ENCODE measurements around the gene SYT8. TPM values are rescaled to one million over a fixed set of nuclear protein-coding genes. Genes with fewer than 3 reads are reported as not detected.

Gene SYT8
- total RNA-seq, 2 experiments from 2014 or later = not detected

- no peak overlapping the region for H3K4me3 Mint-ChIP-seq
- intact Hi-C loops (cut with DNase I, micrococcal nuclease) = no loop called here
- H3K27ac ChIP-seq (ENCODE audit: low read depth in 1 of 2, low read length in 2 of 2) = no peak overlapping the region
- H3K4me1 ChIP-seq (ENCODE audit: insufficient read depth, low read length) = peaks cover 79% of the 10 kb centered on the region
- H3K9me3 ChIP-seq (ENCODE audit: control insufficient read depth in 1 of 2, insufficient read depth in 1 of 2, low read length in 2 of 2) = no peaks in the 10 kb centered on the region
- peaks cover 24% of the 10 kb centered on the region for H3K4me1 Mint-ChIP-seq (ENCODE audit: low read depth)
- peaks cover 6% of the 10 kb centered on the region for H3K36me3 Mint-ChIP-seq (ENCODE audit: low read depth)
- CTCF ChIA-PET = no interaction called here
- ATAC-seq (ENCODE audit: poor library complexity) (no peak), DNase-seq (no peak)
- TF ChIP-seq, protein P1, sequence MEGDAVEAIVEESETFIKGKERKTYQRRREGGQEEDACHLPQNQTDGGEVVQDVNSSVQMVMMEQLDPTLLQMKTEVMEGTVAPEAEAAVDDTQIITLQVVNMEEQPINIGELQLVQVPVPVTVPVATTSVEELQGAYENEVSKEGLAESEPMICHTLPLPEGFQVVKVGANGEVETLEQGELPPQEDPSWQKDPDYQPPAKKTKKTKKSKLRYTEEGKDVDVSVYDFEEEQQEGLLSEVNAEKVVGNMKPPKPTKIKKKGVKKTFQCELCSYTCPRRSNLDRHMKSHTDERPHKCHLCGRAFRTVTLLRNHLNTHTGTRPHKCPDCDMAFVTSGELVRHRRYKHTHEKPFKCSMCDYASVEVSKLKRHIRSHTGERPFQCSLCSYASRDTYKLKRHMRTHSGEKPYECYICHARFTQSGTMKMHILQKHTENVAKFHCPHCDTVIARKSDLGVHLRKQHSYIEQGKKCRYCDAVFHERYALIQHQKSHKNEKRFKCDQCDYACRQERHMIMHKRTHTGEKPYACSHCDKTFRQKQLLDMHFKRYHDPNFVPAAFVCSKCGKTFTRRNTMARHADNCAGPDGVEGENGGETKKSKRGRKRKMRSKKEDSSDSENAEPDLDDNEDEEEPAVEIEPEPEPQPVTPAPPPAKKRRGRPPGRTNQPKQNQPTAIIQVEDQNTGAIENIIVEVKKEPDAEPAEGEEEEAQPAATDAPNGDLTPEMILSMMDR (IDR thresholded peaks at IDR 0.05) = no peak
- no peaks in the 10 kb centered on the region for H3K9me3 Mint-ChIP-seq
- H3K27me3 ChIP-seq (ENCODE audit: control insufficient read depth in 1 of 2, insufficient read depth in 2 of 2, low read length in 2 of 2) = no peaks in the 10 kb centered on the region
- H3K4me3 ChIP-seq (ENCODE audit: low read length) = no peak overlapping the region
- no peaks in the 10 kb centered on the region for H3K27me3 Mint-ChIP-seq
- no peak overlapping the region for H3K27ac Mint-ChIP-seq
- POLR2A ChIA-PET = interaction anchor here (1.0 to 1.3 kb wide), 2 partner anchors 10 to 12 kb away, joined by 4 read pairs; partner anchors contain the start of gene LSP1
- peaks cover 28% of the 10 kb centered on the region for H3K36me3 ChIP-seq (ENCODE audit: insufficient read depth, low read length)
These were observed 28.0 kb downstream of the SYT8 start for GRCh38 chr11:1862588-1863351.

- no peak overlapping the region for H3K27ac ChIP-seq (ENCODE audit: low read depth in 1 of 2, low read length in 2 of 2)
- TF ChIP-seq, protein P1 (IDR thresholded peaks at IDR 0.05) = no peak
- H3K4me1 ChIP-seq (ENCODE audit: insufficient read depth, low read length) = peaks cover 79% of the 10 kb centered on the region
- ATAC-seq (ENCODE audit: poor library complexity) (no peak), DNase-seq (peak in 2 of 14 experiments; percentile 56 to 64)
- peaks cover 29% of the 10 kb centered on the region for H3K4me1 Mint-ChIP-seq (ENCODE audit: low read depth)
- POLR2A ChIA-PET = no interaction called here
- H3K9me3 ChIP-seq (ENCODE audit: control insufficient read depth in 1 of 2, insufficient read depth in 1 of 2, low read length in 2 of 2) = no peaks in the 10 kb centered on the region
- H3K36me3 Mint-ChIP-seq (ENCODE audit: low read depth) = peaks cover 9% of the 10 kb centered on the region
- H3K36me3 ChIP-seq (ENCODE audit: insufficient read depth, low read length) = peaks cover 28% of the 10 kb centered on the region
- no peaks in the 10 kb centered on the region for H3K27me3 Mint-ChIP-seq
- no peaks in the 10 kb centered on the region for H3K9me3 Mint-ChIP-seq
- intact Hi-C loops (cut with DNase I, micrococcal nuclease) = no loop called here
- H3K27me3 ChIP-seq (ENCODE audit: control insufficient read depth in 1 of 2, insufficient read depth in 2 of 2, low read length in 2 of 2) = no peaks in the 10 kb centered on the region
- no peak overlapping the region for H3K4me3 Mint-ChIP-seq
- peak overlapping the region; percentile 58 for H3K27ac Mint-ChIP-seq
- no peak overlapping the region for H3K4me3 ChIP-seq (ENCODE audit: low read length)
- CTCF ChIA-PET = no interaction called here
These were observed 28.8 kb downstream of the SYT8 start for GRCh38 chr11:1863352-1864216.

DNA sequence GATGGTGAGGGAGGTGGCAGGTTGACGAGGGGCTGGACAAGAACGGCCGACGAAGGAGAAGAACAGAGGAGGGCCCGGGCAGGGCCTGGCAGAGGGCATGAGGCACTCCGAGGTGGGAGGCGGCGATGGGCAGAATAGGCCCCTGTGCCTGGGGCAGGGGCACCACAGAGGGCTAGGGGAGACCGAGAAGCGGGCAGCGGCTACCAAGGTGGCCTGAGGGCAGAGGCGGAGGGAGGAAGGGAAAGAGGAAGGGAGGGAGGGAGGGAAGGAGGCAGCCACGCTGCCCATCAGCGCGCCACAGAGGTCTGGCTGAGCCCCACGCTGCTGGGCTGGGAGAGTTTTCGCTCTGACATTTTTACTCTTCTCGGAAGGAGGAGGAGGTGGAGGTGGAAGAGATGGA lies 29.4 kb downstream of the SYT8 start:
- H3K27me3 Mint-ChIP-seq = no peaks in the 10 kb centered on the region
- peak overlapping the region; percentile 58 for H3K27ac Mint-ChIP-seq
- H3K36me3 Mint-ChIP-seq (ENCODE audit: low read depth) = peaks cover 9% of the 10 kb centered on the region
- no peak overlapping the region for H3K4me3 Mint-ChIP-seq
- TF ChIP-seq, protein P1 (IDR thresholded peaks at IDR 0.05) = no peak
- POLR2A ChIA-PET = no interaction called here
- Histone ChIP-seq H3K9me3 (ENCODE audit: control insufficient read depth in 1 of 2, insufficient read depth in 1 of 2, low read length in 2 of 2) (no peaks in the 10 kb centered on the region), H3K36me3 (ENCODE audit: insufficient read depth, low read length) (peaks cover 25% of the 10 kb centered on the region), H3K27me3 (ENCODE audit: control insufficient read depth in 1 of 2, insufficient read depth in 2 of 2, low read length in 2 of 2) (no peaks in the 10 kb centered on the region), H3K4me3 (ENCODE audit: low read length) (no peak overlapping the region), H3K27ac (ENCODE audit: low read depth in 1 of 2, low read length in 2 of 2) (no peak overlapping the region), H3K4me1 (ENCODE audit: insufficient read depth, low read length) (peaks cover 79% of the 10 kb centered on the region)
- intact Hi-C loops (cut with DNase I, micrococcal nuclease) = no loop called here
- peaks cover 34% of the 10 kb centered on the region for H3K4me1 Mint-ChIP-seq (ENCODE audit: low read depth)
- CTCF ChIA-PET = no interaction called here
- ATAC-seq (ENCODE audit: poor library complexity) (no peak), DNase-seq (no peak)
- H3K9me3 Mint-ChIP-seq = no peaks in the 10 kb centered on the region

Measured in CD4-positive, alpha-beta T cell (primary cell).